T-helper 2 cell treated with Interferon-gamma antibody and Interleukin-4, amounts not matched to agents 5 μg/mL and 100 μg/mL, for 36 hours (primary cell): ENCODE results near the gene SLC7A14.

Experiments
- DNase-seq: peaks from one replicate; pipeline ENCODE4 v3.0.0; 2021; ENCODE audit warnings: low spot score
- H3K27ac Mint-ChIP-seq: one replicate; pipeline ENCODE4 v1.8.0; 2021; ENCODE audit warnings: mild to moderate bottlenecking, mixed read lengths
- H3K27me3 Mint-ChIP-seq: one replicate; pipeline ENCODE4 v1.8.0; 2021; ENCODE audit warnings: low read depth, mixed read lengths
- H3K36me3 Mint-ChIP-seq: one replicate; pipeline ENCODE4 v1.8.0; 2021; ENCODE audit warnings: low read depth, mixed read lengths
- H3K4me1 Mint-ChIP-seq: one replicate; pipeline ENCODE4 v1.8.0; 2021; ENCODE audit warnings: low read depth, mixed read lengths
- H3K4me3 Mint-ChIP-seq: one replicate; pipeline ENCODE4 v1.8.0; 2022; ENCODE audit warnings: mild to moderate bottlenecking, moderate library complexity, mixed read lengths
- H3K9me3 Mint-ChIP-seq: one replicate; pipeline ENCODE4 v1.8.0; 2021; ENCODE audit warnings: mixed read lengths

SLC7A14 gene

DNA sequence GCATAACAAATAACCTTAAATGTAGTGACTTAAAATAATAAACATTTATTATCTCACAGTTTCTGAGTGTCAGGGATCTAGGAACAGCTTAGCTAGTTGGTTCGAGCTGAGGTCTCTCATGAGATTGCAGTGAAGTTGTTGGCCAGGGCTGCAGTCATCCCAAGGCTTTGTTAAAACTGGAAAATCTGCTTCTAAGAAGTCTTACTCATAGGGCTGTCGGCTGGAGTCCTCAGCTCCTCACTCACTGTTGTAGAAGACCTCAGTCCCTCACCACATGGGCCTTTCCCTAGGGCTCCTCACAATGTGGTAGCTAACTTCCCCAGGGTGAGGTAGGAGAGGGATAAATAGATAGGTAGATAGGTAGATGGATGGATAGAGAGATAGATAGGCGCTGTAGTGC is 20.8 kb upstream of the SLC7A14 start:
- no peaks in the 10 kb centered on the region for H3K4me1 Mint-ChIP-seq
- H3K27ac Mint-ChIP-seq: no peak overlapping the region
- H3K9me3 Mint-ChIP-seq: peaks cover under 1% of the 10 kb centered on the region
- peaks cover 12% of the 10 kb centered on the region for H3K27me3 Mint-ChIP-seq
- DNase-seq: no peak
- H3K4me3 Mint-ChIP-seq: no peak overlapping the region
- H3K36me3 Mint-ChIP-seq: no peaks in the 10 kb centered on the region

DNA sequence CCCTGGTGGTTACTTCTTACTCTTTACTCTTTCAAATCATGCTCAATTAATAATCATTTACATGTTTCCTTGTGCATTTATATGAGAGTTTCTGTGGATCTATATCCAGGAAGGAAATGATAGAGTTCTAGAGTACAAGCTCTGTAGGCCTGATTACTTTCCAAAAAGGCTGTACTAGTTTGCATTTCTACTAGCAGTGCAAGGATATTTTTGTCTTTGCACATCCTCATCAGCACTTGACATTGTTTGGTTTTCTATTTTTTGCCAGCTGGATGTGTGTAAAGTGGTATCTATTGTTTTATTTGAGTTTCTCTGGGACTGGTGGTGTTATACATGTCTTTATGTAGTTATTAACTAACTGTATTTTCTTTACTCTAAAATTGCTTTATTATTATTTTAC is 19.6 kb upstream of the SLC7A14 start:
- no peak for DNase-seq
- H3K27ac Mint-ChIP-seq: no peak overlapping the region
- no peak overlapping the region for H3K4me3 Mint-ChIP-seq
- no peaks in the 10 kb centered on the region for H3K4me1 Mint-ChIP-seq
- peaks cover 4% of the 10 kb centered on the region for H3K9me3 Mint-ChIP-seq
- H3K27me3 Mint-ChIP-seq: peaks cover 12% of the 10 kb centered on the region
- no peaks in the 10 kb centered on the region for H3K36me3 Mint-ChIP-seq

DNA sequence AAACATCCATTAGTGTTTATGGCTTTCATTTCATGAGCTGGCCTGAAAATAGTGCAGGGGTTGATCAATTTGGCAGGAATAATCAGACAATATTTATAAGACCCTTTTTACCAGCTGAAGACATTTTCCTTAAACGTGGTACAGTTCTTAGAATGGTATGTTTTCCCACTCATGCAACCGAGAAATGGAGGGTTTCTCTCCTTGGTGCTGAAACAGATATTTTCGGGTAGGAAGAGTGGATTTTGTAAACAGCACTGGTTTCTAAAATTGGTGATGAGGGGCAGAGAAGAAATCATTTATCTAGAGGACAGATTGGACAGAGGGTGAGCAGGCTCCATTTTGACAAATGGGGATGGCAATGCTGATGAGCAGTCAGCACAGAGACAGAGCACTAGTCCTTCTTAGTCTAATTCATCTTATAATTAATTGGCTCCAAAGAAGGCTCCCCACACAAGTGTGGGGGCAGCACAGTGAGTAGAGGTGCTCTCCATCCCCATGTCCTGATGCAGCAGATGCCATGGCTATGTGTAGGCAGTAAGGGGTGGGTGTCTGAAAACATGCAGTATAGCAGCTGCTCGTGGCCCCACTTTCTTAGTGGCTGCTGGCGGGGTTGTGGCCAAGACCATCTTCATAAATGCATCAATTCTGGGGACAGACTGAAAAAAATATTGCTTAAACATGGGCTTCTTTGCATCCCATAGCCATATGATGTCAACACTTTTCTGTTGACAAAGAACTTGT is 18.1 kb upstream of the SLC7A14 start:
- Mint-ChIP-seq H3K27ac (no peak overlapping the region), H3K36me3 (no peaks in the 10 kb centered on the region), H3K9me3 (peaks cover 4% of the 10 kb centered on the region), H3K4me1 (no peaks in the 10 kb centered on the region), H3K4me3 (no peak overlapping the region), H3K27me3 (peaks cover 13% of the 10 kb centered on the region)
- DNase-seq: no peak

DNA sequence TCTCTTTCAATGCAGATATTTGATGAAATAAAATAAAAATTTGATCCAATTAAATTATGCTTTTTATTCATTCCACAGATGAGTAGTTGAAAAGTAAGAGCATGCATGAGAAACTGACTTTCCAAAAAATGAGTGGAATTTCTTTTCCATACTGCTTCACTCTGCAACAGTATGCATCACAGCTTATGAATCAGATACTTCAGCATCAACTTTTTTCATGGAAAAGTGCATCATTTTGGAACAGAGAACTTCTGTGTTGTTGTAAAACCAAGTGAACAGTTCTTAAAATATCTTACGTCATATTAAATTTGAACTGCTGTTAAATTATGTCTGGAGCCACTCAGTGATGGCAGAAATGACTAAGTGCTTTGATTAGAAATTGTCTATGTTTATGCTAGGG is 16.7 kb upstream of the SLC7A14 start:
- Mint-ChIP-seq H3K27me3 (peaks cover 17% of the 10 kb centered on the region), H3K36me3 (no peaks in the 10 kb centered on the region), H3K9me3 (peaks cover 4% of the 10 kb centered on the region), H3K27ac (no peak overlapping the region), H3K4me3 (no peak overlapping the region), H3K4me1 (no peaks in the 10 kb centered on the region)
- no peak for DNase-seq

DNA sequence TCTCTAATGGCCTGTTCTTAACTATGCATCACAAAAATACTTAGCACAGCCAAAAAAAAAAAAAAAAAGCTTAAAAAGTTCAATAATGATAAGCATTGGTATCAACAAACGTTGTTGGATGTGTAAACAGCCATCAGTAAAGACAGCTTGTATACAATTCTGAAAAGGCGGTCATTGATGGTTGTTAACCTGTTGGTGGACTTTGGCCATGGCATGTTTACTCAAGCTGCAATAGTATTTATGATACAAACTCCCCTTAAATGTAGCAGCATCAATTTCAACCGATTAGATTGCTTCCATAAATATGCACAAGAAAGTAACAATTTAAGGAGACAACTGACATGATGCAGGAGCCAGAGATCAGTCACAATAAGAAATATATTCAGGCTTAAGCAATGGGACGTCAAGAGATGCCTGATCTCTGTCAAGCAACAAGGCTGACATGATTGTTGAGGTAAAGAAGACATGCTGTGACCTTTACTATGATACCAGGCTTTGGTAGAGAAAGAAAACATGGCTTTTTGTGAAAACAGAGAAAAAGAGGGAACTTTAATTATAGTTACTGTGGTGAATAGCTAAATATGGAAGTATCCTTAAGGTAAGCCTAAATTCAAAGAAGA is 14.2 kb upstream of the SLC7A14 start:
- Mint-ChIP-seq H3K36me3 (no peaks in the 10 kb centered on the region), H3K4me1 (no peaks in the 10 kb centered on the region), H3K27ac (no peak overlapping the region), H3K27me3 (peaks cover 18% of the 10 kb centered on the region), H3K4me3 (no peak overlapping the region), H3K9me3 (peaks cover 4% of the 10 kb centered on the region)
- DNase-seq: no peak

DNA sequence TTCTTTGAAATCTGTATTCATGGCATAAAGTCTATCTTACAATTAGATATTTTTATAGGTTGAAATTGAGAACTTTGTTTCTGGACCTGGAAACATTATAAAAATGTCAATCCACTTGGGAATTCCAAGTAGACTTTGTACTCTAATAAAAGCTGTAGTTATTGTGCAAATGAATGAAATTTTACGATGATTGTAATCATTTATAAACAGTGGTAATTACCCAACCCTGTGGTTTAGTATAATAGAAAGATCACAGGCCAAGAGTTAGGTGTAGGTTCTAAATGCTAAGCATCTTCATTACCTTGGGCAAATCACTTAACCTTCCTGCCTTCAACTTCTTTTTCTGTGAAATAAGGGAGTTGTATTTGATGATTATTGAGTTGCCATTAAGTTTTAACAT is 13.2 kb upstream of the SLC7A14 start:
- no peaks in the 10 kb centered on the region for H3K4me1 Mint-ChIP-seq
- H3K9me3 Mint-ChIP-seq: peaks cover 4% of the 10 kb centered on the region
- no peak overlapping the region for H3K4me3 Mint-ChIP-seq
- no peaks in the 10 kb centered on the region for H3K36me3 Mint-ChIP-seq
- no peak for DNase-seq
- peaks cover 15% of the 10 kb centered on the region for H3K27me3 Mint-ChIP-seq
- no peak overlapping the region for H3K27ac Mint-ChIP-seq

DNA sequence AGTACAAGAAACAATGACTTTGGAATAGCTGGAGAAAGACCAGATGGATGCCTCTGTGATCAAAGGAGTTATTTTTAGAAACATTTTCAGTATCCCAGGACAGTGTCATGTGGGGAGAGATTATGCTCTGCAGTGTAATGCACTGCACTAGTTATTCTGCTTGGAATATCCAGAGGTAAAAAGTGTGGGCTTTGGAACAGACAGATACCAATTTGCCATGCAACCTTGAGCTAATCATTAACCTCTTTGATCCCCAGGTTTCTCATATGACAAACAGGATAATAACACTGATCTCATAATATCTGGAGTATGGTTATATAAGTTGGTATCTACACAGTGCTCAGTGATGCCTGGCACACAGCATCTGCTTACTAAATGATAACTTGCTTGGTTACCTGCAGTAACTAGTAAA is 12.2 kb upstream of the SLC7A14 start:
- DNase-seq: no peak
- Mint-ChIP-seq H3K27ac (no peak overlapping the region), H3K4me1 (no peaks in the 10 kb centered on the region), H3K9me3 (peaks cover 4% of the 10 kb centered on the region), H3K4me3 (no peak overlapping the region), H3K36me3 (no peaks in the 10 kb centered on the region), H3K27me3 (peaks cover 15% of the 10 kb centered on the region)

DNA sequence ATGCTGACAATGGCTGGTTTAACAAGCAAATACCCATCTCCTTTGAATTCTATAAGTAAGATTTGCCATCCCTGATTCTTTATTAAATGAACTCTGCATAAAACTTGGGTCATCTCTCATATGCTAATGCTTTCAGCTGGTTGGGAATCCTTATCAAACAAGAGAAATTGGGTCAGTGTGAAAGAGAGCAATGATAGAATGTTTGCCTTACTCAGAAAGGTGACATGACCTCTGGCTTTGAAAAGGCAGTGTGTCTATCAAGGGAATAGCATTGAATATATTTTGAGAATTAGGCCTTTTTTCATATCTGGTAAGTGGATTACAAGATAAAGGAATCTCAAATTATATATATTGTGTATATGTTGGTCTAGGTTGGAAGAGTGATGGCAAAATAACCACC is 8.7 kb upstream of the SLC7A14 start:
- Mint-ChIP-seq H3K27me3 (peaks cover 15% of the 10 kb centered on the region), H3K27ac (no peak overlapping the region), H3K9me3 (no peaks in the 10 kb centered on the region), H3K36me3 (no peaks in the 10 kb centered on the region), H3K4me3 (no peak overlapping the region), H3K4me1 (no peaks in the 10 kb centered on the region)
- no peak for DNase-seq

DNA sequence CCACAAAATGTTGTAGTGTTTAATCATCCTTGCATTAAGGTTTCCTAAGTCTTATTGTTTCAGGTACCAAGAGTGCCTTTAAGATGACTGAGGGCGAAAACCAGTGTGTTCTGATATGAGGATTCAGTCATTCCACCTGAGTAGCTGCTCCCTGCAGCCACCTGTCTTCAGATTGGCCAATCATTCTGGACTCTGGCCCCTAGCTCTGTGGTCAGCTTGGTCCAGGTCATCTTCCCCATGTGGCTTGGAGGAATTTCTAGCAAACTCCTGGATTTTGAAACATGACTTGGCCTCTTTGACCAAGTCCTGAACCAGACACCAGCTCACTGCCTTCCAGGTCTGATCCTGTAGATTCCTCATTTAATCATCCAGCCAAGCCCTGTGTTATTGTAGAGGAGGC is 7.8 kb upstream of the SLC7A14 start:
- no peak for DNase-seq
- no peak overlapping the region for H3K4me3 Mint-ChIP-seq
- H3K9me3 Mint-ChIP-seq: no peaks in the 10 kb centered on the region
- no peaks in the 10 kb centered on the region for H3K36me3 Mint-ChIP-seq
- H3K27me3 Mint-ChIP-seq: peaks cover 18% of the 10 kb centered on the region
- no peak overlapping the region for H3K27ac Mint-ChIP-seq
- no peaks in the 10 kb centered on the region for H3K4me1 Mint-ChIP-seq

DNA sequence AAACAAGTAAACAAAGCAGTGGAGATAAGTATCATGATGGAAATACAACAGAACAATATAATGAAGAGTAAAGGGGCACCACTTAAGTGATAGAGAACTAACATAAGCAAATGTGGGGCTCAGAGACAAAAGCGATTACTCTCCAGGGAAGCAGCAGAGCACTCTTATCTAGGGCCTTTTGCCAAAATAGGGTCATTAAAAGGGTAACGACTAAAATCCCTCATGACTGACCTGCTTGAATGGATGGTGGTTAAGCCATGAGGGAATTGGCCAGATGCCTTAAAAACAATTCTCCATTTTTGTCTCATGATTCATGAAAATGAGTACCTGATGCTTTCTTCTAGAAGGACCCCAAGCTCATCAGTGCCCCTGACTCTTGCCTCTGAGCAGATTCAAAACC is 3.2 kb upstream of the SLC7A14 start:
- H3K4me1 Mint-ChIP-seq: no peaks in the 10 kb centered on the region
- H3K36me3 Mint-ChIP-seq: no peaks in the 10 kb centered on the region
- H3K4me3 Mint-ChIP-seq: no peak overlapping the region
- H3K27me3 Mint-ChIP-seq: peaks cover 35% of the 10 kb centered on the region
- H3K9me3 Mint-ChIP-seq: no peaks in the 10 kb centered on the region
- no peak overlapping the region for H3K27ac Mint-ChIP-seq
- no peak for DNase-seq

DNA sequence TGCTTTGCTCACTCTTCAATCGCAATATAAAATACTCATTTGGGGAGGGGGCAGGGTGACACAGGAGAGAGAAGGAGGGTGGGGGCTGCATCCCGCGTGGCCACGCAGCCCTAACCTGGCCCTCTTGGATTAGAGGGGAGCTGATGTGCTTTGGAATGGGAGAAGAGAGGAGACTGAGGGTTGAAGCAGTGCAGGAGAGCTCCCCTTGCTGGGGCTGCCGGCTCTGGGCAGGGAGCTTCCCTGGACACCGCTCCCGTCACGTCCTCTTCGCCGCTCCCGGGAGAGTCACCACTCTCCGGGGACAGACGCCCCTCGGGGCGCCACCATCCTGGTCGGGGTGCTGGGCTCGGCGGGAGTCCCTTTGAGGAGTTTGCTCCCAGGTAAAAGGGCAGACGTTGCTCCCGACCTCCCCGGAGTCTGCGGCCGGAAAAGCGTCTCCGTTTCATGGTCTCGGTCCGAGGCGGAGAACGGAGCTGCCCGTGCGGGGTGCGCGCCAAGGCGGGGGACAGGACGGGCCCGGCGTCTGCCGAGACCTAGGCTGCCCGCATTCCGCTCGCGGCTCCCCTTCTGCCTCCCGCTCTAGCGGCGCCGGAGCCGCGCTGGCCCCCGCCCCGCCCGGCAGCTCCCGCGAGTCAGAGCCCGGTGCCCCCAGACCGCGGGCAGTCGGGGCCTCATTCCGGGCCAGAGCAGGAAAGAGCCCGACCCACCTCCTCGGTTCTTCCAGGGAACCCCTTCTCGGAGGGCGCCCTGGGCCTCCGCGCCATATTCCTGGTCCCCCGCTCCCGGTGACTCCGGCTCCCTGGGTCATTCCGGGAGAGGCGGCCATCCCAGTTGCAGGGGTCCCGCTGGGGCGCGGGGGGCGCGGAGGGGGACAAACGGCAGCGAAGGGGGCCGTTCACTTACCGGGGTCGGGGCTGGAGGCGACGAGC is 603 bp downstream of the SLC7A14 start:
- no peak overlapping the region for H3K27ac Mint-ChIP-seq
- no peak overlapping the region for H3K4me3 Mint-ChIP-seq
- H3K27me3 Mint-ChIP-seq: peaks cover 46% of the 10 kb centered on the region
- no peaks in the 10 kb centered on the region for H3K9me3 Mint-ChIP-seq
- DNase-seq: no peak
- no peaks in the 10 kb centered on the region for H3K4me1 Mint-ChIP-seq
- no peaks in the 10 kb centered on the region for H3K36me3 Mint-ChIP-seq

DNA sequence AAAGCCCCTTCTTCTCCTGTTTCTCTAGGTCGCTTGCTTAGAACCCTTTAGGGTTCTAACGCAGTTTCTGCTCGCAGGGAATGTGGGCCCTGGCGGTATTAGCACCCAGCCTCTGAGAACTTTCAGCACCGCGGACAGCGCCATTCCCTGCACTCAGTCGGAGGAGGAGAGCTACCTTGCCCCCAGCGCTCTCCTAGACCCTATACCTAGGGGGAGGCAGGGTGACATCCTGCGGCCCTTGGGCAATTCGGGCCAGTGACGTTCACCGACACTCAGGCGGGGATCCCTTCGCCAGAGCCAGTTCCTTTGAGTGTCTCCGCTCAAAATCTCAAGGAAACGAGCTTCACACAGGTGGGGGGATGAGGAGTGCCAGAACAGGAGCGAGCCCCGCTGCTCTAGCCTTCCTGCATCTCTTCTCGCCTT is 1.3 kb downstream of the SLC7A14 start:
- Mint-ChIP-seq H3K4me3 (no peak overlapping the region), H3K27me3 (peaks cover 46% of the 10 kb centered on the region), H3K27ac (no peak overlapping the region), H3K9me3 (no peaks in the 10 kb centered on the region), H3K4me1 (no peaks in the 10 kb centered on the region), H3K36me3 (no peaks in the 10 kb centered on the region)
- DNase-seq: peak; percentile 31

DNA sequence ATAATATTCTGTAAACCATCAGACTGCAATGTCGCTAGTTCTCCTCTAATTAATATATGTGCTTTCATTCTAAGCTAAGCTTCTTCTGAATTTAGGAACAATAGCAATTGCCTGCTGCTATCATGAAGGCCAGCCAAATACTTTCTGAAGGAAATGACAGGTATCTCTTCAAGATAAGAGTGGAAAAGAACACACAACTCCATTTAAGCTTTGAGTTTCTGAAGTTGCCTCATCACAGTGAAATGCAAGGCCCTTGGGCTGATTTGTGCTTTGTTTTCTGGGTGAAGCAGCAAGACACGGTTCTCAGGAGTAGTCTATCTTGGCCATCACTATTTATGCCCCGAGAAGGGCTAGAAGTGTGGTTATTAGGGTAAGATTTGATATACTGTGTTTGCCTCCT is 6.2 kb downstream of the SLC7A14 start:
- Mint-ChIP-seq H3K27ac (no peak overlapping the region), H3K36me3 (no peaks in the 10 kb centered on the region), H3K4me3 (no peak overlapping the region), H3K4me1 (peaks cover 1% of the 10 kb centered on the region), H3K9me3 (no peaks in the 10 kb centered on the region), H3K27me3 (peaks cover 22% of the 10 kb centered on the region)
- no peak for DNase-seq

DNA sequence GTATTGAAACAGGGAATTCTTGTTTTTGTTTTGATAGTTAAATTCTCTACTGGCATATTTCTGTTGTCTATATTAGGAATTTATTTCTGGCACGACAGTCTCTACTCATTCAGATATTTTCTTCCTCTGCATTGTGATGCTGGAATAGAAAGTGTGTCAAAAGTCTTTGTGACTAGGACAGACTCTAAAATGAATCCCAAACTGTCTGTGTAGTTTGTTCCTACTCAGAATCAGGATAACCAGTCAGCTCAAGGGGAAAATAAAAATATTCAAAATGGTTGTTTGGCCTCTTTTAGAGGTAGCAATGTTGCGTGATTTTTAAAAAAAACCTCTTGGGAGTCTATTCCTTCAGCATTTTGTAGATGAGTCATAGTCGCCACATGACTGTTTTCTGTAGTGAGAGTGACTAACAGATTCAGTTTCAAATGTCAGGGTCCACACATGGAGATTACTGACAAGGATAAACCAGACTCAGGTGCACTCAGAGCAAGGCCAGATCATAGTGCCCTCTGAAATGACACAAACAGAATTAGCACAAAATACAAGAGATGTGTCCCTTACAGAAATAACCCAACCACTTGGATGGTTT is 13.1 kb downstream of the SLC7A14 start:
- H3K36me3 Mint-ChIP-seq: peaks cover 2% of the 10 kb centered on the region
- peaks cover 3% of the 10 kb centered on the region for H3K9me3 Mint-ChIP-seq
- peaks cover 15% of the 10 kb centered on the region for H3K4me1 Mint-ChIP-seq
- H3K4me3 Mint-ChIP-seq: no peak overlapping the region
- DNase-seq: peak; percentile 65
- H3K27ac Mint-ChIP-seq: no peak overlapping the region
- H3K27me3 Mint-ChIP-seq: peaks cover 3% of the 10 kb centered on the region
